ENCODE results near the gene ZNF488.

ZNF488 gene

DNA sequence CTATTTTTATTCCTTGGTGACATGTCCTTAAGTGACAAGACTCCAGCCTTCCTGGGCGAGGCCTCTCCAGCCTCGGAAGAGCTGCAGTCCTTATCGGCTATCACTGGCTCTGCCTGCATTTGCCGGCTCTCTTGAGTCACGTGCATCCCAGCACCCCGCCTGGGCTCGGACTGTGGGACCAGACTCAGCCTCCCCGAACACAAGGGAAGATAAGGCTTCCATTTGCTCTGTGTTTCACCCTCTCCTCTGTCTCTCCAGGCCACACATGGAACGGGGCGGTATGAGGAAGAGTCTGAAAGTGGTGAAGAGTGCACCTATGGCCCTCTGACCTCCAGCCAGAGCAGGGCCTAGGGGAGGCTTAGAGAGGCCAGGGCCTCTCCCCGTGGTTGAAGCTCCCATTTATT lies 57.2 kb downstream of the ZNF488 start:
- Histone ChIP-seq H3K4me1 (ENCODE audit: control insufficient read depth, low read length) (no peaks in the 10 kb centered on the region), H3F3A (ENCODE audit: control insufficient read depth, insufficient read depth) (no peaks in the 10 kb centered on the region), H3K9me3 (ENCODE audit: control insufficient read depth, insufficient read depth, low read length) (peaks cover 3% of the 10 kb centered on the region; the same call in 1 of the 2 replicates), H3K36me3 (ENCODE audit: control insufficient read depth, low read length) (no peaks in the 10 kb centered on the region), H4K20me1 (ENCODE audit: control insufficient read depth, insufficient read depth, low read depth, low read length) (no peaks in the 10 kb centered on the region), H3K27me3 (ENCODE audit: control insufficient read depth, low read length) (no peaks in the 10 kb centered on the region), H3K4me2 (ENCODE audit: low read length) (no peak overlapping the region), H3K4me3 (ENCODE audit: low read length) (no peak overlapping the region), H3K27ac (ENCODE audit: low read depth, low read length) (no peak overlapping the region), H3K9me2 (replicated peaks; ENCODE audit: control insufficient read depth, low read length) (no peaks in the 10 kb centered on the region), H3K79me2 (ENCODE audit: control insufficient read depth, low read length) (no peaks in the 10 kb centered on the region)
- TF ChIP-seq EZH2phosphoT487 (IDR thresholded peaks at IDR 0.05; ENCODE audit: borderline replicate concordance, low read length): no peak

DNA sequence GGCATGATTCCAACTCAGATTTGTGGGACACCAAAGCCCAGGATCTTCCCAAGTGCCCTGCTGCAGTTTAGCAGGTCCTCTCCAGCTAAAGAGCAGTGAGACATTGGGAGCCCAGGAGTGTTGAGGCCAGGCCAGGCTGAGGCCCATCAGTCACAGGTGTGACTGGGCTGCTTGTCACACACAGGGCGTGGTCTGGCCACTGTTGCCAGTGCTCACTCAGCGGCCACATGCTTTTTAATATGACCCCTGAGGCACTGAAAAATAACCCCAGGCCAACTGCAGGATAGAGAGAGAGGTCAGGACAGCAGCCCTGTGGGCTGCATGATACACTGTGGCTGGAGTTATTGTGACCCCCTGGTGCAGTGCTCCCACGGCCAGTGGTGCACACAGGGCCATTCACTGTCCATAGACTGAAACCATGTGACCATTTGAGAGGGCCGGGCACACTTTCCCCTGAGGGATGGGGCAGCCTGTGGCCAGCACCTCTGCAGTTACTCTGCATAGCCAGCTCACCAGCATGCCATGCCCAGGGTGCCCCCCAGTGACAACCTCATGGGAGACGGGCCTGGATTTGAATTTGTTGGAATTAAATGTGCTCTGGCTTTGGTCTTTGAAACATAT lies 57.7 kb downstream of the ZNF488 start:
- H3K9me2 ChIP-seq (replicated peaks; ENCODE audit: control insufficient read depth, low read length): no peaks in the 10 kb centered on the region
- peaks cover 3% of the 10 kb centered on the region; the same call in 1 of the 2 replicates for H3K9me3 ChIP-seq (ENCODE audit: control insufficient read depth, insufficient read depth, low read length)
- no peaks in the 10 kb centered on the region for H3K27me3 ChIP-seq (ENCODE audit: control insufficient read depth, low read length)
- no peaks in the 10 kb centered on the region for H3K36me3 ChIP-seq (ENCODE audit: control insufficient read depth, low read length)
- H3F3A ChIP-seq (ENCODE audit: control insufficient read depth, insufficient read depth): no peaks in the 10 kb centered on the region
- no peak overlapping the region for H3K4me2 ChIP-seq (ENCODE audit: low read length)
- no peaks in the 10 kb centered on the region for H3K79me2 ChIP-seq (ENCODE audit: control insufficient read depth, low read length)
- no peak for TF ChIP-seq EZH2phosphoT487 (IDR thresholded peaks at IDR 0.05; ENCODE audit: borderline replicate concordance, low read length)
- TF ChIP-seq, protein P1, sequence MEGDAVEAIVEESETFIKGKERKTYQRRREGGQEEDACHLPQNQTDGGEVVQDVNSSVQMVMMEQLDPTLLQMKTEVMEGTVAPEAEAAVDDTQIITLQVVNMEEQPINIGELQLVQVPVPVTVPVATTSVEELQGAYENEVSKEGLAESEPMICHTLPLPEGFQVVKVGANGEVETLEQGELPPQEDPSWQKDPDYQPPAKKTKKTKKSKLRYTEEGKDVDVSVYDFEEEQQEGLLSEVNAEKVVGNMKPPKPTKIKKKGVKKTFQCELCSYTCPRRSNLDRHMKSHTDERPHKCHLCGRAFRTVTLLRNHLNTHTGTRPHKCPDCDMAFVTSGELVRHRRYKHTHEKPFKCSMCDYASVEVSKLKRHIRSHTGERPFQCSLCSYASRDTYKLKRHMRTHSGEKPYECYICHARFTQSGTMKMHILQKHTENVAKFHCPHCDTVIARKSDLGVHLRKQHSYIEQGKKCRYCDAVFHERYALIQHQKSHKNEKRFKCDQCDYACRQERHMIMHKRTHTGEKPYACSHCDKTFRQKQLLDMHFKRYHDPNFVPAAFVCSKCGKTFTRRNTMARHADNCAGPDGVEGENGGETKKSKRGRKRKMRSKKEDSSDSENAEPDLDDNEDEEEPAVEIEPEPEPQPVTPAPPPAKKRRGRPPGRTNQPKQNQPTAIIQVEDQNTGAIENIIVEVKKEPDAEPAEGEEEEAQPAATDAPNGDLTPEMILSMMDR (IDR thresholded peaks at IDR 0.05; ENCODE audit: low read depth, low read length, poor library complexity, severe bottlenecking): no peak
- no peaks in the 10 kb centered on the region for H4K20me1 ChIP-seq (ENCODE audit: control insufficient read depth, insufficient read depth, low read depth, low read length)
- no peaks in the 10 kb centered on the region for H3K4me1 ChIP-seq (ENCODE audit: control insufficient read depth, low read length)
- H3K27ac ChIP-seq (ENCODE audit: low read depth, low read length): no peak overlapping the region
- no peak overlapping the region for H3K4me3 ChIP-seq (ENCODE audit: low read length)

DNA sequence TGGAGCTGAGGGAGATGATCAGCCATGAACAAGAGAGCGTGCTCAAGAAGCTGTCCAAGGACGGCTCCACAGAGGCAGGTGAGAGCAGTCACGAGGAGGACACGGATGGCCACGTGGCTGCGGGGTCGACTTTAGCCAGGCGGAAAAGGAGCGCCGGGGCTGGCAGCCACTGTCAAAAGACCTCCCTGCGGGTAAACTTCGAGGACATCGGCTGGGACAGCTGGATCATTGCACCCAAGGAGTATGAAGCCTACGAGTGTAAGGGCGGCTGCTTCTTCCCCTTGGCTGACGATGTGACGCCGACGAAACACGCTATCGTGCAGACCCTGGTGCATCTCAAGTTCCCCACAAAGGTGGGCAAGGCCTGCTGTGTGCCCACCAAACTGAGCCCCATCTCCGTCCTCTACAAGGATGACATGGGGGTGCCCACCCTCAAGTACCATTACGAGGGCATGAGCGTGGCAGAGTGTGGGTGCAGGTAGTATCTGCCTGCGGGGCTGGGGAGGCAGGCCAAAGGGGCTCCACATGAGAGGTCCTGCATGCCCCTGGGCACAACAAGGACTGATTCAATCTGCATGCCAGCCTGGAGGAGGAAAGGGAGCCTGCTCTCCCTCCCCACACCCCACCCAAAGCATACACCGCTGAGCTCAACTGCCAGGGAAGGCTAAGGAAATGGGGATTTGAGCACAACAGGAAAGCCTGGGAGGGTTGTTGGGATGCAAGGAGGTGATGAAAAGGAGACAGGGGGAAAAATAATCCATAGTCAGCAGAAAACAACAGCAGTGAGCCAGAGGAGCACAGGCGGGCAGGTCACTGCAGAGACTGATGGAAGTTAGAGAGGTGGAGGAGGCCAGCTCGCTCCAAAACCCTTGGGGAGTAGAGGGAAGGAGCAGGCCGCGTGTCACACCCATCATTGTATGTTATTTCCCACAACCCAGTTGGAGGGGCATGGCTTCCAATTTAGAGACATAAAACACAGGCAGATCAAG lies 58.5 kb downstream of the ZNF488 start:
- Histone ChIP-seq H3K4me3 (ENCODE audit: low read length) (no peak overlapping the region), H3K27ac (ENCODE audit: low read depth, low read length) (no peak overlapping the region), H3K9me3 (ENCODE audit: control insufficient read depth, insufficient read depth, low read length) (peaks cover 3% of the 10 kb centered on the region; the same call in 1 of the 2 replicates), H3K36me3 (ENCODE audit: control insufficient read depth, low read length) (no peaks in the 10 kb centered on the region), H3K4me1 (ENCODE audit: control insufficient read depth, low read length) (no peaks in the 10 kb centered on the region), H3K9me2 (replicated peaks; ENCODE audit: control insufficient read depth, low read length) (no peaks in the 10 kb centered on the region), H3K79me2 (ENCODE audit: control insufficient read depth, low read length) (no peaks in the 10 kb centered on the region), H3F3A (ENCODE audit: control insufficient read depth, insufficient read depth) (no peaks in the 10 kb centered on the region), H4K20me1 (ENCODE audit: control insufficient read depth, insufficient read depth, low read depth, low read length) (no peaks in the 10 kb centered on the region), H3K4me2 (ENCODE audit: low read length) (no peak overlapping the region), H3K27me3 (ENCODE audit: control insufficient read depth, low read length) (no peaks in the 10 kb centered on the region)
- TF ChIP-seq, protein P1 (IDR thresholded peaks at IDR 0.05; ENCODE audit: low read depth, low read length, poor library complexity, severe bottlenecking): no peak
- no peak for TF ChIP-seq EZH2phosphoT487 (IDR thresholded peaks at IDR 0.05; ENCODE audit: borderline replicate concordance, low read length)
